ENCODE data around the gene GSTO1.

GRCh38 chr10:104235801-104236200 lies 18.9 kb upstream of the GSTO1 start:
- no peak for TF ChIP-seq CTCF (IDR thresholded peaks at IDR 0.05)
- TF ChIP-seq POLR2AphosphoS5 (IDR thresholded peaks at IDR 0.05; ENCODE audit: low read depth, low read length), result no peak
- no peak for TF ChIP-seq REST (IDR thresholded peaks at IDR 0.05; ENCODE audit: insufficient read depth in 1 of 2, low read depth in 2 of 2, low read length in 1 of 2)
- no peak for TF ChIP-seq TCF7L2 (IDR thresholded peaks at IDR 0.05; ENCODE audit: low read depth, low read length)

Data from Panc1 (cell line).